ENCODE measurements around the gene ALOX15B. TPM values are rescaled to one million over a fixed set of nuclear protein-coding genes. Genes with fewer than 3 reads are reported as not detected.

Gene ALOX15B
- total RNA-seq, 1 donor from 2014 or later = under 0.01 TPM

GRCh38 chr17:8031950-8032349, 6.9 kb upstream of the ALOX15B start:
- no peak for DNase-seq (ENCODE audit: low spot score in 2 of 2)
- FAIRE-seq = no peak

- FAIRE-seq = no peak
- no peak for DNase-seq (ENCODE audit: low spot score in 2 of 2)
These were observed 6.4 kb upstream of the ALOX15B start for GRCh38 chr17:8032442-8032841.

GRCh38 chr17:8039611-8040168, 831 bp downstream of the ALOX15B start:
- FAIRE-seq = no peak
- no peak for DNase-seq (ENCODE audit: low spot score in 2 of 2)

- FAIRE-seq = no peak
These were observed 2.5 kb downstream of the ALOX15B start for GRCh38 chr17:8041249-8041928.

GRCh38 chr17:8041979-8042378, 3.1 kb downstream of the ALOX15B start:
- FAIRE-seq (no peak), DNase-seq (ENCODE audit: low spot score in 2 of 2) (no peak)

More at GRCh38 chr17:8041249-8041928, 2.5 kb downstream of the ALOX15B start:
- DNase-seq (ENCODE audit: low spot score in 2 of 2) = peak; percentile 52 to 59

- DNase-seq (ENCODE audit: low spot score in 2 of 2) = no peak
- FAIRE-seq = no peak
These were observed 6.3 kb downstream of the ALOX15B start for GRCh38 chr17:8044819-8045810.

- FAIRE-seq = no peak
- no peak for DNase-seq (ENCODE audit: low spot score in 2 of 2)
These were observed 7.6 kb downstream of the ALOX15B start for GRCh38 chr17:8046306-8046928.

- DNase-seq (ENCODE audit: low spot score in 2 of 2) (no peak), FAIRE-seq (no peak)
These were observed 8.3 kb downstream of the ALOX15B start for GRCh38 chr17:8046929-8047768.

- FAIRE-seq = no peak
- DNase-seq (ENCODE audit: low spot score in 2 of 2) = no peak
These were observed 8.9 kb downstream of the ALOX15B start for GRCh38 chr17:8047769-8048110.

GRCh38 chr17:8048236-8048635, 9.4 kb downstream of the ALOX15B start:
- DNase-seq (ENCODE audit: low spot score in 2 of 2) = no peak

GRCh38 chr17:8048736-8049135, 9.9 kb downstream of the ALOX15B start:
- DNase-seq (ENCODE audit: low spot score in 2 of 2) = no peak

More at GRCh38 chr17:8048236-8048635, 9.4 kb downstream of the ALOX15B start:
- FAIRE-seq = no peak

GRCh38 chr17:8051831-8052230, 13.0 kb downstream of the ALOX15B start:
- DNase-seq (ENCODE audit: low spot score in 2 of 2) (no peak), FAIRE-seq (no peak)

More at GRCh38 chr17:8048736-8049135, 9.9 kb downstream of the ALOX15B start:
- no peak for FAIRE-seq

GRCh38 chr17:8052256-8053252, 13.7 kb downstream of the ALOX15B start:
- FAIRE-seq (peak; percentile 73), DNase-seq (ENCODE audit: low spot score in 2 of 2) (no peak)

- FAIRE-seq (no peak), DNase-seq (ENCODE audit: low spot score in 2 of 2) (no peak)
These were observed 14.7 kb downstream of the ALOX15B start for GRCh38 chr17:8053600-8053999.

GRCh38 chr17:8055851-8056231, 17.0 kb downstream of the ALOX15B start:
- no peak for DNase-seq (ENCODE audit: low spot score in 2 of 2)
- no peak for FAIRE-seq

GRCh38 chr17:8056232-8056975, 17.5 kb downstream of the ALOX15B start:
- no peak for FAIRE-seq
- DNase-seq (ENCODE audit: low spot score in 2 of 2) = no peak

- DNase-seq (ENCODE audit: low spot score in 2 of 2) = no peak
- no peak for FAIRE-seq
These were observed 18.2 kb downstream of the ALOX15B start for GRCh38 chr17:8056976-8057625.

All from frontal cortex (tissue), 4 donors.